Measurements from ENCODE around the gene ZDHHC18. TPM values are rescaled to one million over a fixed set of nuclear protein-coding genes. Genes with fewer than 3 reads are reported as not detected.
A peak's percentile ranks its signal among the peaks of the same experiment; 100 is the strongest.

Gene ZDHHC18
- total RNA-seq, 1 donor from 2014 or later: 30.4 TPM

GRCh38 chr1:26851106-26851684 lies 24.7 kb downstream of the ZDHHC18 start:
- Histone ChIP-seq H3K4me2 (no peak overlapping the region), H2AFZ (replicated peaks) (no peak overlapping the region), H3K9ac (no peak overlapping the region), H3K4me1 (peaks cover 4% of the 10 kb centered on the region), H3K79me2 (ENCODE audit: low read depth) (no peaks in the 10 kb centered on the region), H3K27ac (no peak overlapping the region), H3K27me3 (no peaks in the 10 kb centered on the region), H3F3A (ENCODE audit: low read depth) (no peaks in the 10 kb centered on the region), H3K9me3 (ENCODE audit: low read depth) (no peaks in the 10 kb centered on the region), H3K4me3 (no peak overlapping the region), H3K36me3 (no peaks in the 10 kb centered on the region), H4K20me1 (ENCODE audit: low read depth) (no peaks in the 10 kb centered on the region)
- H3K4me3 Mint-ChIP-seq: no peak overlapping the region
- peaks cover 3% of the 10 kb centered on the region for H3K27me3 Mint-ChIP-seq (ENCODE audit: insufficient read depth, low read depth)
- no peak for DNase-seq (ENCODE audit: low spot score)
- no peak overlapping the region for H3K27ac Mint-ChIP-seq
- TF ChIP-seq EZH2 (IDR thresholded peaks at IDR 0.05) (no peak), CTCF (IDR thresholded peaks at IDR 0.05) (no peak), EZH2phosphoT487 (IDR thresholded peaks at IDR 0.05) (no peak)
- no peaks in the 10 kb centered on the region for H3K9me3 Mint-ChIP-seq
- H3K36me3 Mint-ChIP-seq: peaks cover 18% of the 10 kb centered on the region
- H3K4me1 Mint-ChIP-seq: no peaks in the 10 kb centered on the region

GRCh38 chr1:26852701-26853100 lies 26.2 kb downstream of the ZDHHC18 start:
- no peaks in the 10 kb centered on the region for H3K9me3 ChIP-seq (ENCODE audit: low read depth)
- H3K4me1 ChIP-seq: peaks cover 12% of the 10 kb centered on the region
- peaks cover under 1% of the 10 kb centered on the region for H3F3A ChIP-seq (ENCODE audit: low read depth)
- H3K27me3 Mint-ChIP-seq (ENCODE audit: insufficient read depth, low read depth): peaks cover 5% of the 10 kb centered on the region
- peaks cover 3% of the 10 kb centered on the region for H3K4me1 Mint-ChIP-seq
- no peaks in the 10 kb centered on the region for H3K79me2 ChIP-seq (ENCODE audit: low read depth)
- H3K9ac ChIP-seq: no peak overlapping the region
- H3K4me3 ChIP-seq: no peak overlapping the region
- H3K4me3 Mint-ChIP-seq: no peak overlapping the region
- H3K27ac ChIP-seq: no peak overlapping the region
- no peaks in the 10 kb centered on the region for H3K9me3 Mint-ChIP-seq
- H3K27me3 ChIP-seq: no peaks in the 10 kb centered on the region
- no peak overlapping the region for H3K4me2 ChIP-seq
- H3K36me3 Mint-ChIP-seq: peaks cover 17% of the 10 kb centered on the region
- no peak for DNase-seq (ENCODE audit: low spot score)
- H4K20me1 ChIP-seq (ENCODE audit: low read depth): no peaks in the 10 kb centered on the region
- TF ChIP-seq EZH2phosphoT487 (IDR thresholded peaks at IDR 0.05) (no peak), CTCF (IDR thresholded peaks at IDR 0.05) (no peak), EZH2 (IDR thresholded peaks at IDR 0.05) (no peak)
- H3K36me3 ChIP-seq: no peaks in the 10 kb centered on the region
- no peak overlapping the region for H2AFZ ChIP-seq (replicated peaks)
- H3K27ac Mint-ChIP-seq: peak overlapping the region; percentile 33

- Mint-ChIP-seq H3K27ac (no peak overlapping the region), H3K27me3 (ENCODE audit: insufficient read depth, low read depth) (peaks cover 5% of the 10 kb centered on the region), H3K4me1 (peaks cover 3% of the 10 kb centered on the region), H3K4me3 (no peak overlapping the region), H3K9me3 (no peaks in the 10 kb centered on the region), H3K36me3 (peaks cover 15% of the 10 kb centered on the region)
- H3K9ac ChIP-seq: no peak overlapping the region
- H3K36me3 ChIP-seq: no peaks in the 10 kb centered on the region
- no peaks in the 10 kb centered on the region for H3K27me3 ChIP-seq
- H3K4me2 ChIP-seq: no peak overlapping the region
- H3K79me2 ChIP-seq (ENCODE audit: low read depth): no peaks in the 10 kb centered on the region
- H3F3A ChIP-seq (ENCODE audit: low read depth): peaks cover 4% of the 10 kb centered on the region
- no peak for TF ChIP-seq EZH2 (IDR thresholded peaks at IDR 0.05)
- peak; percentile 79 for TF ChIP-seq CTCF (IDR thresholded peaks at IDR 0.05)
- H3K9me3 ChIP-seq (ENCODE audit: low read depth): no peaks in the 10 kb centered on the region
- H3K27ac ChIP-seq: no peak overlapping the region
- peaks cover 12% of the 10 kb centered on the region for H3K4me1 ChIP-seq
- no peak overlapping the region for H2AFZ ChIP-seq (replicated peaks)
- no peaks in the 10 kb centered on the region for H4K20me1 ChIP-seq (ENCODE audit: low read depth)
- DNase-seq (ENCODE audit: low spot score): peak; percentile 81
- H3K4me3 ChIP-seq: no peak overlapping the region
These were observed 26.7 kb downstream of the ZDHHC18 start for GRCh38 chr1:26853156-26853555.
